HCT116 (cell line): ENCODE measurements around the gene TMEM140. TPM values are rescaled to one million over a fixed set of nuclear protein-coding genes. Genes with fewer than 3 reads are reported as not detected.

Experiments
- ATAC-seq: fragments of 200-7000 bp; cut with Tn5 transposase; 2 replicates; pipeline ENCODE4 v1.9.1; 2020; ENCODE audit warnings: mild to moderate bottlenecking, moderate library complexity
- BruUV-seq: library from RNA; stranded (reverse); fragments of 400-500 nt; replicated peaks from 2 replicates; lab custom pipeline; 2021; lab: Mats Ljungman, UMichigan
- CTCF ChIA-PET: fragments of 300-600 bp; sonication (Branson Sonifier 250); formaldehyde crosslinking; loops from one replicate; lab custom pipeline; 2021; ENCODE audit warnings: antibody characterized with exemption; lab: Charles Lee
- POLR2A ChIA-PET: fragments of 300-600, 350-600 bp; sonication (Branson Sonifier 250); formaldehyde crosslinking; loops from one replicate; lab custom pipeline; 2021; ENCODE audit warnings: antibody characterized with exemption; lab: Charles Lee
- RAD21 ChIA-PET, 2 experiments: fragments of 300-600 bp; sonication (Branson Sonifier 250); formaldehyde crosslinking; loops; one replicate each; lab custom pipeline; 2023; ENCODE audit warnings: low total read pairs in 2 of 2; ENCODE audit not compliant: uncharacterized antibody in 2 of 2, unreplicated experiment in 2 of 2, low non-redundant PET in 1 of 2; lab: Charles Lee
- DNase-seq: peaks from one replicate; pipeline ENCODE4 v3.0.0-alpha.2; 2010; ENCODE audit warnings: low read depth, low spot score
- H2AFZ ChIP-seq: fragments of 200-600 bp; shearing (Covaris generic), sonication (generic); 2 replicates; pipeline ENCODE4 v1.6.1; 2017; ENCODE audit warnings: low read depth, mixed run types, mixed read lengths, antibody characterized with exemption, low read length; ENCODE audit not compliant: poor library complexity, severe bottlenecking
- H3K27ac ChIP-seq: 2 replicates; pipeline ENCODE4 v1.5.1; 2012; ENCODE audit warnings: low read depth, low read length
- H3K27me3 ChIP-seq: fragments of 200-600 bp; sonication (generic); 2 replicates; pipeline ENCODE4 v1.6.1; 2016; ENCODE audit warnings: mixed run types, low read length, mixed read lengths; ENCODE audit not compliant: insufficient read depth
- H3K36me3 ChIP-seq, 2 experiments: fragments of 200-500 bp in 1 of 2; fragments of 200-600 bp in 1 of 2; sonication (Bioruptor generic) in 1 of 2; sonication (generic) in 1 of 2; 2 replicates each; pipeline versions ENCODE4 v1.5.1 to v1.6.1; 2014 to 2016; ENCODE audit warnings: low read length in 2 of 2, inconsistent platforms in 1 of 2, mixed read lengths in 1 of 2, mixed run types in 1 of 2; ENCODE audit not compliant: insufficient read depth in 2 of 2, control insufficient read depth in 1 of 2
- H3K4me1 ChIP-seq, 2 experiments: fragments of 200-600 bp in 1 of 2; sonication (generic) in 1 of 2; 2 replicates each; pipeline versions ENCODE4 v1.5.1 to v1.6.1; 2012 to 2017; ENCODE audit warnings: low read length in 2 of 2, inconsistent platforms in 1 of 2, mild to moderate bottlenecking in 1 of 2, mixed read lengths in 1 of 2, mixed run types in 1 of 2, moderate library complexity in 1 of 2; ENCODE audit not compliant: insufficient read depth in 2 of 2, control insufficient read depth in 1 of 2
- H3K4me2 ChIP-seq: fragments of 200-600 bp; sonication (generic); 2 replicates; pipeline ENCODE4 v1.6.1; 2017; ENCODE audit warnings: mixed run types, low read length, mixed read lengths
- H3K4me3 ChIP-seq, 2 experiments: fragments of 200-600 bp in 1 of 2; sonication (generic) in 1 of 2; replicated peaks in 1 of 2; 2 replicates each; pipeline ENCODE4 v1.5.1; 2011 to 2016; ENCODE audit warnings: low read length in 2 of 2, control low read depth in 1 of 2, low read depth in 1 of 2, mild to moderate bottlenecking in 1 of 2, mixed read lengths in 1 of 2, mixed run types in 1 of 2
- H3K79me2 ChIP-seq: fragments of 200-600 bp; sonication (generic); 2 replicates; pipeline ENCODE4 v1.6.1; 2017; ENCODE audit warnings: mild to moderate bottlenecking, mixed run types, low read length, moderate library complexity, mixed read lengths; ENCODE audit not compliant: insufficient read depth
- H3K9ac ChIP-seq: fragments of 200-600 bp; sonication (generic); 2 replicates; pipeline ENCODE4 v1.6.1; 2016; ENCODE audit warnings: low read length, mixed read lengths
- H3K9me2 ChIP-seq: fragments of 200-600 bp; sonication (generic), shearing (Covaris generic); 2 replicates; pipeline ENCODE4 v1.6.1; 2017; ENCODE audit warnings: mixed run types, mild to moderate bottlenecking, moderate library complexity; ENCODE audit not compliant: insufficient read depth
- H3K9me3 ChIP-seq, 2 experiments: fragments of 200-500 bp in 1 of 2; fragments of 200-600 bp in 1 of 2; sonication (Bioruptor generic) in 1 of 2; sonication (generic) in 1 of 2; 2 replicates each; pipeline ENCODE4 v1.6.1; 2014 to 2017; ENCODE audit warnings: low read length in 2 of 2, mixed read lengths in 2 of 2, inconsistent platforms in 1 of 2, low read depth in 1 of 2, mild to moderate bottlenecking in 1 of 2, mixed run types in 1 of 2, moderate library complexity in 1 of 2; ENCODE audit not compliant: control insufficient read depth in 1 of 2, insufficient read depth in 1 of 2
- H4K20me1 ChIP-seq: fragments of 200-600 bp; sonication (generic), shearing (Covaris generic); 2 replicates; pipeline ENCODE4 v1.6.1; 2017; ENCODE audit warnings: mixed run types, mild to moderate bottlenecking, moderate library complexity; ENCODE audit not compliant: insufficient read depth
- CTCF ChIP-seq, 3 experiments: fragments of 200-600 bp in 1 of 3; sonication (generic) in 1 of 3; IDR thresholded peaks in 2 of 3; conservative IDR thresholded peaks in 1 of 3; 2 replicates each; pipeline ENCODE4 v1.5.1; 2012 to 2017; ENCODE audit warnings: low read depth in 2 of 3, low read length in 2 of 3, antibody characterized with exemption in 1 of 3, borderline replicate concordance in 1 of 3, control low read depth in 1 of 3, mild to moderate bottlenecking in 1 of 3, mixed read lengths in 1 of 3, mixed run types in 1 of 3, moderate library complexity in 1 of 3; ENCODE audit not compliant: insufficient read depth in 1 of 3
- ELF1 ChIP-seq: IDR thresholded peaks from 2 replicates; pipeline ENCODE4 v1.6.1; 2012; ENCODE audit warnings: low read depth, borderline replicate concordance
- EZH2phosphoT487 ChIP-seq: fragments of 200-600 bp; IDR thresholded peaks from 2 replicates; pipeline ENCODE4 v1.6.1; 2018; ENCODE audit warnings: antibody characterized with exemption, borderline replicate concordance
- JUND ChIP-seq: IDR thresholded peaks from 2 replicates; pipeline ENCODE4 v1.6.1; 2012
- POLR2A ChIP-seq: IDR thresholded peaks from 2 replicates; pipeline ENCODE4 v1.7.0; 2011; ENCODE audit warnings: borderline replicate concordance; ENCODE audit not compliant: insufficient read depth, insufficient read length; ENCODE audit errors: extremely low read depth
- POLR2AphosphoS5 ChIP-seq: IDR thresholded peaks from 2 replicates; pipeline ENCODE4 v1.6.1; 2011; ENCODE audit warnings: mild to moderate bottlenecking, low read depth, low read length, moderate library complexity
- SP1 ChIP-seq: IDR thresholded peaks from 2 replicates; pipeline ENCODE4 v1.6.1; 2012; ENCODE audit warnings: low read depth
- SRF ChIP-seq: IDR thresholded peaks from 2 replicates; pipeline ENCODE4 v1.6.1; 2012; ENCODE audit warnings: low read depth
- ZBTB33 ChIP-seq: IDR thresholded peaks from 2 replicates; pipeline ENCODE4 v1.6.1; 2011; ENCODE audit warnings: mild to moderate bottlenecking, low read length, moderate library complexity; ENCODE audit not compliant: insufficient replicate concordance; ENCODE audit errors: extremely low read depth
- ZFX ChIP-seq: fragments of 450-650 bp; IDR thresholded peaks from 2 replicates; pipeline ENCODE4 v1.6.1; 2017
- ZNF274 ChIP-seq: fragments of 200-500 bp; sonication (Bioruptor generic); IDR thresholded peaks from 2 replicates; pipeline ENCODE4 v1.6.1; 2014; ENCODE audit warnings: mild to moderate bottlenecking, low read depth, low read length, inconsistent platforms
- intact Hi-C: fragments of 100-400 bp; cut with micrococcal nuclease; formaldehyde crosslinking; loops from 2 replicates; pipeline ENCODE4 v1.10.0; 2022
- total RNA-seq: library from RNA; stranded (reverse); gene quantifications from one replicate; pipeline ENCODE4 v1.2.1, GENCODE V29; 2021; ENCODE audit not compliant: unreplicated experiment

The TMEM140 gene
- total RNA-seq, 1 experiment from 2014 or later = not detected

GRCh38 chr7:135114622-135115021, 33.2 kb upstream of the TMEM140 start:
- Histone ChIP-seq H3K9ac (no peak overlapping the region), H3K4me2 (no peak overlapping the region), H3K36me3 (no peaks in the 10 kb centered on the region), H2AFZ (no peak overlapping the region), H3K27ac (no peak overlapping the region), H3K27me3 (no peaks in the 10 kb centered on the region), H3K9me2 (no peaks in the 10 kb centered on the region), H4K20me1 (no peaks in the 10 kb centered on the region), H3K79me2 (no peaks in the 10 kb centered on the region), H3K9me3 (no peaks in the 10 kb centered on the region), H3K4me1 (no peaks in the 10 kb centered on the region), H3K4me3 (no peak overlapping the region)
- ChIA-PET CTCF (no interaction called here), POLR2A (no interaction called here), RAD21 (no interaction called here)
- TF ChIP-seq ELF1 (no peak), ZBTB33 (no peak), POLR2AphosphoS5 (no peak), POLR2A (no peak), SP1 (no peak), SRF (no peak), JUND (no peak), CTCF (IDR thresholded peaks at IDR 0.05 in 2 of 3, conservative IDR thresholded peaks at IDR 0.05 in 1 of 3; ENCODE audit: borderline replicate concordance in 1 of 3, insufficient read depth in 1 of 3, low read depth in 2 of 3, low read length in 2 of 3) (no peak), EZH2phosphoT487 (no peak), ZFX (no peak), ZNF274 (no peak)
- DNase-seq = no peak
- intact Hi-C loops = no loop called here
- BruUV-seq = no TSS peak
- ATAC-seq = no peak
